Dedifferentiated amniotic fluid mesenchymal stem cell (primary cell): Measurements from ENCODE around the gene EXOSC5.
"Not testable (repeated sequence)": the region's sequence is repeated elsewhere in the genome, so short reads cannot be mapped to it uniquely, and the experiment has no call there.

Experiments
- DNase-seq: peaks from one replicate; pipeline ENCODE4 v3.0.0-alpha.2; 2016; ENCODE audit errors: extremely low spot score

The EXOSC5 gene

DNA sequence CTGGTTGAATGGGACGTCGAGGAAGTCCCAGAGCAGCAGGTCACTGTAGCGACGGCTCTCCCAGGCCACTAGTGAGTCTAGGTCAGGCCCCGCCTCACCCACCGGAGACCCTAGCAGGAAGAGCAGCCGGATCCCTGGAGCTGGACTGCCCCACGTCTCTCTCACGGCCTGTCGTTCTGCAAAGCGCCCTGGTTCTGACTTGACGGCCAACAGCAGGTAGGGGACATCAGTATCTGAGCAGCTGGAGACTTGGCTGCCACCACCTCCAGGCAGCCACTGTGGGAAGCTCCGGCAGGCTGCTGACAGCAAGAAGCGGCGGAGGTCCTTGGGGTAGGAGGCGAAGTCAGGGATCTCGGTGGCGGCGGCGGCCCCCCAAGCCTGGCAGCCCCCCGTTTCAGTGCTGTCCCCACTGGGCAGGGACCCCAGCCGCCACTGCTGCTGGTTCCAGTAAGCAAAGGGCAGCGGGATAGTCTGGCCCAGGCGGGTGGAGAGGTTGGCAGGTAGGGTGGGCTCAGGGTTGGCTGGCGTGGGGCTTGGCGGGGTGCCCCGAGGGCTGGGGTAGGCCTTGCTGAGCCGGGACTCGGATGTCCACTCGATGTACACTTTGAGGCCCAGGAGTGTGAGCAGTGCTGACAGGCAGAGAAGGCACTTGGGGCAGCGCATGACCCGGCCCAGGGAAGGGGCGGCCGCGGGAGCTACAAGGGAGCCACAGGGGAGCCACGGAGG is 29.1 kb upstream of the EXOSC5 start:
- DNase-seq, result no peak

DNA sequence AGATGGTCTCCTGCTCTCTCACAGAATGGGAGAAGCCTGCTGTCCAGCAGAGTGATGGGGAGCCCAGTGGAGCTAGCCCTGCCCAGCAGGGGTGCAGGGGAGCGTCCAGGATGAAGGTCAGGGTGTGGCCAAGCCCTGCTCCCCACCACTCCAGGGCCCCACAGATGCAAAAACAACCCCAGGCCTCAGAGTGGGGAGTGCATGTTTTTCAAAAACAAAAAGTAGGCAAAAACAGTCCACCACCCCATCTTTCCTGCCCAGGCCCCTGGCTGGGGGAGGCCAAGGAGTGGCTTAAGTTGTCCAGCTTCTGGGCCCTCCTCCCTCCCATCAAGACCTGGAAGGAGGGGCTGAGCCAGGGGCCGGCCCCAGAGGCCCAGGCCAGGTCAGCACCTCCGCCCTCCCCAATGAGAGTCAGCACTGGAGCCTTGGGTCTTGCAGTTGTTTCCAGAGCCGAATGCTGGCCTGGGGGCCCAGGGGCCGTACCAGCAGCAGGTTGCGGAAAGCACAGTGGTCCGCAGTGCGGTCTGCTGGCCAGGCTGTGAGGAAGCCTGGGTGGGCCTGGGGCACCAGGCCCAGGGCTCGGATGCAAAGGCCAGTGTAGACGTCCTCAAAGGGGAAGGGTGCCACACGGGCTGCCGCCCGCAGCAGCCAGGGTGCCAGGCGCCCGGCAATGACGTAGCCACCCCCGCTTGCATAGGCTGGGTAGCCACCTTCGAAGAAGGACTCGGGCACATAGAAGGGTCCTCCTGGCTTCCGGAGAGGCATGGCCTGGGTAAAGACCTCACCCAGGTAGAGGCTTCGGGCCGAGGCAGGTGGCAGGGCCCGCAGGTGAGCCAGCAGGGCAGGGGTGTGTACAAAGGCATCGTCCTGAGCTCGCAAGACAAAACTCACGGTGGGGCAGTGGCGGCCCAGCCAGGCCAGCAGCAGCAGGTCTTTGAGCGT is 28.3 kb upstream of the EXOSC5 start:
- DNase-seq, result no peak

DNA sequence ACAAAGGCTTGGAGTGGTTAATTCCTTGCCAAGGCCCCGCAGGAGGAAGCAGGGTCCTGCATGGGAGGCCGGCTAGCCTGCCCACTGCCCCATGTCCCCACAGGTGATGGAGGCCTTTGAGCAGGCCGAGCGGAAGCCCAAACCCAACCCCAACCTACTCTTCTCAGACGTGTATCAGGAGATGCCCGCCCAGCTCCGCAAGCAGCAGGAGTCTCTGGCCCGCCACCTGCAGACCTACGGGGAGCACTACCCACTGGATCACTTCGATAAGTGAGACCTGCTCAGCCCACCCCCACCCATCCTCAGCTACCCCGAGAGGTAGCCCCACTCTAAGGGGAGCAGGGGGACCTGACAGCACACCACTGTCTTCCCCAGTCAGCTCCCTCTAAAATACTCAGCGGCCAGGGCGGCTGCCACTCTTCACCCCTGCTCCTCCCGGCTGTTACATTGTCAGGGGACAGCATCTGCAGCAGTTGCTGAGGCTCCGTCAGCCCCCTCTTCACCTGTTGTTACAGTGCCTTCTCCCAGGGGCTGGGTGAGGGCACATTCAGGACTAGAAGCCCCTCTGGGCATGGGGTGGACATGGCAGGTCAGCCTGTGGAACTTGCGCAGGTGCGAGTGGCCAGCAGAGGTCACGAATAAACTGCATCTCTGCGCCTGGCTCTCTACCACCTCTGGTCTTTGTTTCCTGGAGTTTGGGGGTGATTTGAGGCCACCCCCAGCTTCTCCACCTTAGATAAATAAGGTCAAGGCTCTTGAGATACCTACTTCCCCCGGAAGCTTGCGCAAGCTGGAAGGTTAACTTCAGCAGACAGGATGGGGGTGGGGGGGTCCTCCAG is 27.4 kb upstream of the EXOSC5 start:
- DNase-seq, result no peak

DNA sequence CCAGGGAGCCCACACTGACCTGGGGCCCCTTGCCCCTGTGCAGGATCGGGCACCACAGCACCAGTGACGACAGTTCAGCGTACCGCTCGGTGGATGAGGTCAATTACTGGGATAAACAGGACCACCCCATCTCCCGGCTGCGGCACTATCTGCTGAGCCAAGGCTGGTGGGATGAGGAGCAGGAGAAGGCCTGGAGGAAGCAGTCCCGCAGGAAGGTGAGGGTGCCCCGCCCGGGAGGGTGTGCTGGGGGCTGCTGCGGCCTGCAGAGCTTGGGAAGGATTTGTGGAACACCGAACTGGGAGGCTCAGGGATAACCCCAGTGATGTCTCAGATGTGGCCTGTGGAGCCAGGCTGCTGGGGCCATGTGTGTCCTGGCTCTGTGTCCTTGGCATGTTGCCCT is 25.8 kb upstream of the EXOSC5 start:
- DNase-seq, result no peak

DNA sequence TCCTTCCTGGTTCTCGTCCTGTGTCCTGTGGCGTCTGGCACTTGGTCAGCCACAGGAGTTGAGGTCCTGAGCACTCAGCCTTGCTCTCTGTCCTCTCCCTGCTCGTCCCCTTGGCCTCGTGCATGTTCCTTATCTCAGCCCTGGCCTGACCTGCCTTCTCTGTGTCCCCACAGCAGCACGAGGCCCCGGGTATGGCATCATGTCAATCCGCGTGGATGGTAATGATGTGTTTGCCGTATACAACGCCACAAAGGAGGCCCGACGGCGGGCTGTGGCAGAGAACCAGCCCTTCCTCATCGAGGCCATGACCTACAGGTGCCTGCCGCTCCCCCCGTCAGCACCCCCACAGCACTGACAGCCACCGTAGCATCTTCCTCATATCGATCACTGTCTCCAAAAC is 25.3 kb upstream of the EXOSC5 start:
- DNase-seq, result no peak

DNA sequence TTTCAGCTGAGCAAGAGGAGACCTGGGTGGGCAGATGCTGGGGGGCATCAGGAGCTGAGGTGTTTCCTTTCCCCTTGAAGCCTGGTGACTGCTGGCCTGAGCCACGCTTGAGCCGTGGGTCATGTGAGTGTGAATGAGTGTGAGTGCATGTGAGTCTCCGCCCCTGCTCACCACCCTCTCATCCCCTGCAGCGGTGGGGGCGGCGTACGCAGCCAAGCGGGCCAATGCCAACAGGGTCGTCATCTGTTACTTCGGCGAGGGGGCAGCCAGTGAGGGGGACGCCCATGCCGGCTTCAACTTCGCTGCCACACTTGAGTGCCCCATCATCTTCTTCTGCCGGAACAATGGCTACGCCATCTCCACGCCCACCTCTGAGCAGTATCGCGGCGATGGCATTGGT is 24.8 kb upstream of the EXOSC5 start:
- DNase-seq, result no peak

DNA sequence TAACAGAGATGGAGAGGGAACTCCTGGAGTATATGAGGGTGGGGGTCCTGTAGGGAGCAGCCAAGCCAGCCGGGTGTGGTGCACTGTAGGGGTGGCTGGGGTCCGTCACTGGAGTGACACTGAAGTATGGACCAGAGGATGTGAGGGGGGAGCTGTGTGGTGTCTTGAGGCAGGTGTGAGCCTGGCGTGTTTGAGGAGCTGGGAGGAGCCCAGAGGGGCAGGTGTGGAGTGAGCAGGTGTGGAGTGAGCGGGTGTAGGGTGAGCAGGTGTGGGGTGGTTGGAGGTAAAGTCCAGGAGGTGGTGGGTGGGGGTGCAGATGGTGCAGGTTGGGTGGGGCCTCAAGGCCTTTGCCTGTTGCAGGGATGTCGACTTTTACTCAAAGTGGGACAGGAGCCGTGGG is 24.2 kb upstream of the EXOSC5 start:
- DNase-seq, result no peak

DNA sequence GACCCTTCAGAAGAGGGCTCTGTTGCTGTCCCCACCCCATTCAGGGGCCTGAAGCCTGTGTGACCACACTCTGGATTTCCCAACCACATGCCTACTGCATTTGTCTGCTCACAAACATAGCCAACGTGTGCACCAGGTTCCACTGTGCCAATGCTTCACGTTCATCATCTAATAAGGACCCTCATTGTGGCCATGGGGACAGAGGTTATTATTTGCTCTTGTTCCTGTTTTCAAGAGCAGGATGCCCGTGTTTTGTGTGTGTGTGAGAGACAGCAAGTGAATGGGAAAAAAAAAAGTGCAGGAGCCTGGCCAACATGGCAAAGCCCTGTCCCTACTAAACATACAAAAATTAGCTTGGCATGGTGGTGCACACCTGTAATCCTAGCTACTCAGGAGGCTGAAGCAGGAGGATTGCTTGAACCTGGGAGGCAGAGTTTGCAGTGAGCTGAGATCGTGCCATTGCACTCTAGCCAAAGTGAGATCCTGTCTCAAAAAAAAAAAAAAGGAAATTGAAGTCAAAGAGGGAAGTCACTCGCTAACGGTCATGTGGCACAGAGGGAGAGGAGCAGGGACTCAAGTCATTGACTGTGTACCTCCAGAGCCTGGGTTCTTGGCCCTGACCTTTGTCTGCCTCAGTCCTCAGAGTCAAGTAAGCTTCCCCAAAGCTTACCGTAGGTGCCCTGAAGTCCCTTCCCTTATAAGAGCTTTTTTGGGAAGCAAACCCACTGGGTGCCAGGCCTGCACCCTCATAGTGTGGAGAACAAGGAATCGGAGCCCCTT is 23.1 kb upstream of the EXOSC5 start:
- DNase-seq, result no peak

DNA sequence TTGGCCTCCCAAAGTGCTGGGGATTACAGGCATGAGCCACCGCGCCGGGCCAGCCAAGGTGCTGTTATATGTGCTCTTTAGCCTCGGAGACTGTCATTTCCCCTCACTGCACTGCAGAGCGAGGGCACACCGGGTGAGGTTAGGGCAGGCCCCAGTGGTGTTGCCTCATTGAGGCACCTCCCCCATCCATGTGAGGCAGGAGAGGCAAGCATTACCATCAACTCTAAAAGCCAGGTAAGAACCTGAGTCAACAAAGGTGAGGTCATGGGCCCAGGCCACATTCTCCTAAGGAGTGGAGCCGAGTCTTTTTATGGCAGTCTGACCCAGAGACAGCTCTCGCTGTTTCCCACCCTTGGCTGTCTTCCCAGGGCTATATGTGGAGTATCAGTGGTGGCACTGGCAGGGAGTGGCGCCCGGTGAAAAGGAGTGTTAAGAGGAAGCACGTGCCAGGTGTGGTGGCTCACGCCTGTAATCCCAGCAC is 19.1 kb upstream of the EXOSC5 start:
- DNase-seq, result no peak

DNA sequence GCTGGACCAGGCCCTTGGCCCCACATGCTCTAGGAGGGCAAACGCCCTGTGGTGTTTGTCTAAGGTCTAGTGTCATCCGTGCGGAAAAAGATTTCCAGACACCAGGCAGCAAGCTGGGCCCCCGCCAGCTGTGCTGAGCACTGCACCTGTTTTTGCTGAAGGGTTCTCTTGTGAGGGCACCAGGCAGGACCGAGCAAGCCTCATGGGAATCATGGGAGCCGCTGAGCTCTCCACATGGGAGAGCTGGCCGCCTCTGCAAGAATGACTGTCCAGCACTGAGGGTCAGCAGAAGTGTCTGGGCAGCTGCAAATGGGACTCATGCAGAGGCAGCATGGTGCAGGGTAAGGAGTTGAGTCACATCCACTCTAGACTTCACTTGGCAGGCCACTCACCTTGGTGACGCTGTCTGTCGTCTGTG is 18.0 kb upstream of the EXOSC5 start:
- DNase-seq, result no peak

DNA sequence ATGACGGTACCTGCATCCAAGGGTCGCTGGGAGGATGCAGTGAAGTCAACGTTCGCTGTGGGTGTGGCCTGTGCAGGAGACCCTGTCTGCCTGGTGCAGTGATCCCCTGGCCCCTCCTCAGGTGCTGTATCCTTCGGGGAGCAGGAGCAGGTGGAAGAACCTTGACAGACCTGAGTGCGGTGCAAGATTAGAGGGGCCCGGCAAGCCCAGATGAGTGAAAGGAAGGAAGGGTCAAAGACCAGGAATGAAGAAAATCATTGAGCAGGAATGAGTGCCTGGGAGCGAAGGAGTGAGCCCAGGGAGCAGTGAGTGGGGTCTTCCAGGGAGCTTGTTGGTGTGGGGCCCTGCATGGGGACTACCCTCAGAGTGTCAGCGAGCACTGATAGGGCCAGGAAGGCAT is 17.3 kb upstream of the EXOSC5 start:
- DNase-seq, result no peak

DNA sequence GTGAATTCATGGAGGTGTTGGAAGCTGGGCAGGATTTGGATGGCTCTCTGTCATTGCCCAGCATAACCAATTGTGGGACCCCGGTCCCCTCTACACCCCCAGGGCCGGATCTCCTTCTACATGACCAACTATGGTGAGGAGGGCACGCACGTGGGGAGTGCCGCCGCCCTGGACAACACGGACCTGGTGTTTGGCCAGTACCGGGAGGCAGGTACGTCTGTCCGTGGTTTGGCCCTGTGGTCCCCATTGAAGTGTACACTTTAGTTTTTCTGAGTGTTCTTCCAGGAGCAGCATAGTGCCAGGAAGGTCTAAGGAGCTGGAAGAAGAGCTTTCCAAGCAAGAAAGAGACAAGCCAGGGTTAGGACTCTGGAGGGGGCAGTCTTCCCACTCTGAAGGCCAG is 16.8 kb upstream of the EXOSC5 start:
- DNase-seq, result no peak

DNA sequence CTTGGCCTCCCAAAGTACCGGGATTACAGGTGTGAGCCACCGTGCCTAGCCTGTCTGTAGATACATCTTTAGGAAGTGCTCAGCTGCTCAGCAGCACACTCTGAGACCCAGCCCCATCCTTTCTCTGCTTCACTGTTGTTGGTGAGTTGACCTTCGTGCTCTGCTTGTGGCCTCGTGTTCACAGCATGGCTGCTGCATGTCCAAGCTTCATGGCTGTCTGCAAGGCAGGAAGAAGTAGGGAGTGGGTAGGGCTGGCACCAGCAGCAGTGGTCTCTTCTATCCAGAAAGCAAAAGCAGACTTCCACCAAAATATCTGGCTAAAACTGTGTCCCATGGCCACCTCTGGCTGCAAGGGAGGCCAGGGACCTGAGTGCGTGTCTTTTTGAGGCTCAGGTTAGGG is 15.8 kb upstream of the EXOSC5 start:
- no peak for DNase-seq

DNA sequence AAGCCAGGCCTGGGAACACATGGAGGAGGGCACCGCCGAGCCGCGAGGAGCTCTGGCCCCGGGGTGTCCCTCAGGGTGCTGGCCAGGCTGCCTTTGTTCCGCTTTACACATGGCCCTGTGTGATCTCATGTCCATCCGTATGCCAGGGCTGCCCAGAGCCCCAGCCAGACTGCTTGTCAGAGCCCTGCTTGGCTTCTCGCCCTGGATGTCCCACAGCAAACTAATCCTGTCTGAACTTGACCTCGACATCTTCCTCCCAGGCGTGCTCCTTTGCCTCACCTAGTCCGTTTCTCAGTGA is 14.8 kb upstream of the EXOSC5 start:
- no peak for DNase-seq

DNA sequence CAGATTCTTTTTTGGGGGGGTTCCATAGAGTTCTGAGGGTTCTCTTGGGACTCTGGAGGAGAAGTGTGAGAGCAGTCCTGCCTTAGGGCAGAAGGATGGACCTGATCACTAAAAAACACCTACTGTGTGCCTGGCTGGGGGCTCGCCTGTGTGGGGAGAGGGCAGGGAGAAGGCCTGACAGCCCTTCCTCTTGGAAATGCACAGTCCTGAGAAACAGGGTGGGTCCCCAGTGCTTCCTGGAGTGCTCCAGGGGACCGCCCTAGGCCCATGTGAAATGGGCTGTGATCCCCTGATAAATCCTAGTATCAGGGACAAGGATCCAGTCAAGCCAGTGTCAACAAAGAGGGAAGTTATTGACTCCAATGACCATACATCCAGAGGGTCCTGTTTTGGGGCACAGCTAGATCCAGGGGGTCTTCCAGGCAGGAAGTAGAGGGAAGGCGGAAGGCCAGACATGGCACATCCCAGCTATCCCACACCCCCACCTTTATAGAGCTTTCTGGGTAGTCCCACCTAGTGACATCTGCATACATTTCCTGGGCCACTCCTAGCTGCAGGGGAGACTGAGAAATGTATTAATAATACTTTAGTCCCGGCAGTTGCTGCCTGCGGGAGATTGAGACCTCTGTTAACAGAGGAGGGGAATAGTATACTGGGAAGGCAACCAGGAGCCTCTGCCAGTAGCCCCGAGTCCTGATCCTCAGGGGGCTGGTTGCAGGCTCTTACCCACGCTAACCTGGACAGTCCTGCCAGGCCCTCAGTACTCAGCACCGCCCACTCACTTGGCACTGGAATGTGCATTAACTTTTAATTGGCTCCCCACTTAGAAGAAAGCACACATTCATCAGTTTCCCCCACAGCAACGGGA is 14.2 kb upstream of the EXOSC5 start:
- DNase-seq, result no peak

DNA sequence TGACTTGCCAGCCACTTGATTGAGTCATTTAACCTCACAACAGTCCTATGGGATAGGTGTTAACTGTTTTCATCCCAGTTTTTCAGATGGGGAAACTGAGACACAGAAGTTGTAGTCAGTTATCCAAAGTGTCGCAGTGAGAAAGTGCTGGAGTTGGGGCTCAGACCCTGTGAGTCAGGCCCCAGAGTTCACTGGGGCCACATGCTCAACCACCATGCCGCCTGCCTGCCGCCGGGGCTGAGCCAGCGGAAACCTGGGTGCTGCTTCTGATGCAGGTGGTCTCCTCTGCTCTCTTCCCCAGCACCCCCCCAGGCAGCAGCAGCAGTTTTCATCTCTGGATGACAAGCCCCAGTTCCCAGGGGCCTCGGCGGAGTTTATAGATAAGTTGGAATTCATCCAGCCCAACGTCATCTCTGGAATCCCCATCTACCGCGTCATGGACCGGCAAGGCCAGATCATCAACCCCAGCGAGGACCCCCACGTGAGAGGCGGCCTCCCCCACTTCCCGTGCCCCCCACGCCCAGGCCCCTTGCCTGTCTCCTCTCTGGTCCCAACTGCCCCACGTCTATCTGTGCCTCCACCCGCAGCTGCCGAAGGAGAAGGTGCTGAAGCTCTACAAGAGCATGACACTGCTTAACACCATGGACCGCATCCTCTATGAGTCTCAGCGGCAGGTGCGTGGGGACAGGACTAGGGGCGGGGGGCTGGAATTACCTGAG is 13.3 kb upstream of the EXOSC5 start:
- no peak for DNase-seq

DNA sequence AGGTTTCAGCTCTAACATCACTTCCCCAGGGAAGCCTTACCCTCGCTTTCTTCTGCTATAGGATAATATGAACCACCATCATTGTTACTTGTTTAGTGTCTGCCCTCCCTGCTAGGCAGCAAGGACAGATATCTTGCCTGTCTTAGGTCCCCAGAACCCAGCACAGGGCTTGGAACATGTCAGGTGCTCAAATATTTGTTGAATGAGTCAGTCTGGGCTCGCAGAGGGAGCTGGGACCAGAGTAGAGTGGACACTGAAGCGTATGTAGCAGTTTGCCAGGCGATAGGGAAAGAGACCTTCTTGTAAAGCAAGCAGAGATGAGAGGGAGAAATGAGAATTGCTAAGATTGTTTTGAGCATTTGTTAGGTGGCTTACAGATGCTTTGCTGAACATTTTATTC is 12.1 kb upstream of the EXOSC5 start:
- DNase-seq, result no peak

DNA sequence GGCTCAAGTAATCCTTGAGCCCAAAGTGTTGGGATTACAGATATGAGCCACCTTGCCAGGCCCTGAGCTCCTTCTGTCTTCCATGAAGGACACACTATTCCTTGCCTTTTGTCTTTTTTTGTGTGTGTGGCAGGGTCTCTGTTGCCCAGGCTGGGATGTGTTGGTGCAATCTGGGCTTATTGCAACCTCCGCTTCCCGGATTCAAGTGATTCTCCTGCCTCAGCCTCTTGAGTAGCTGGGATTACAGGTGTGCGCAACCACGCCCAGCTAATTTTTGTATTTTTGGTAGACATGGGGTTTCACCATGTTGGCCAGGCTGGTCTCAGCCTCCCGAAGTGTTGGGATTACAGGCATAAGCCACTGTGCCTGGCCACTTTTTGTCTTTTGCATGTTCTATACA is 11.7 kb upstream of the EXOSC5 start:
- not testable (repeated sequence) for DNase-seq

DNA sequence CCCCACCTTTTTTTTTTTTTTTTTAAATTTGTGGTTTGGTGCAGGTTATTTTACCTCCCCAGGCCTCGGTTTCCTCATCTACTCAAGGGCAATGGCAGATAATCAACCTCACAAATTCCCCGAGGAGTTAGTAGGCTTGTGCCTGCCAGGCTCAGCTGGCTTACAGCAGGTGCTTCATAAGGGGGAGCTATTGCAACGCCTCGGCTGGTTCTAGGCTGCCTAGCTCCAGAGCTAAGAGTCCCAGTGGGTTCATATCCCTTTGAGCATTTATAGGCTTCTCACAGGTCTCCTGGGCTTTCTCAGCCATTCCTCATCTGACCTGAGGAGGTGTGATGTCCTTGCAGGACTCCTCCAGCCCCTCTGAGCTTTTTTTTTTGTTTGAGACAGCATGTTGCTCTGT is 11.1 kb upstream of the EXOSC5 start:
- DNase-seq, result no peak

DNA sequence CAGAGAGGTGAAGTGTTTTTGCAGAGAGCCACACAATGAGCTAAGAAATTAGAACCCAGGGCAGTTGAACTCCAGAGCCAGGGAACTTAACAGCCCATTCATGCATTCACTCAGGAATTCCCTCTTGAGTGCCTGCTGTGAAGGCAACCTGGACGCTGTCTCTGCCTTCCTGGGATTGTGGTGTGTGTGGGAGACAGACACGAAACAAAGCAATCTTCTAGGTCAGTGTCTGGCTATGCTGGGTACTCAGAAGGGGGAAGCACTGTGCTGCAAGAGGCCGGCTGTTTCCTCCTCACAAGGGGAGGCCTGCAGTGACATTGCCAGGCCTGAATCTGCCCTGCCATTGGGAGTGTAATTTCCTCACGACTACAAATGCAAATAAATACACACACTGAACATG is 10.1 kb upstream of the EXOSC5 start:
- no peak for DNase-seq
